ENCODE measurements around the gene EI24.
"Not testable (repeated sequence)": the region's sequence is repeated elsewhere in the genome, so short reads cannot be mapped to it uniquely, and the experiment has no call there.

Gene EI24

GRCh38 chr11:125532668-125533067 is 36.6 kb upstream of the EI24 start:
- no peaks in the 10 kb centered on the region for H3K36me3 ChIP-seq (ENCODE audit: low read length)
- no peak overlapping the region for H3K4me2 ChIP-seq (ENCODE audit: low read depth, low read length, poor library complexity, severe bottlenecking)
- H4K20me1 ChIP-seq (ENCODE audit: low read depth, low read length) = no peaks in the 10 kb centered on the region
- H2AFZ ChIP-seq (ENCODE audit: low read depth, low read length, severe bottlenecking) = no peak overlapping the region
- H3K9me2 ChIP-seq (replicated peaks; ENCODE audit: insufficient read depth, low read length) = no peaks in the 10 kb centered on the region
- TF ChIP-seq, protein P1, sequence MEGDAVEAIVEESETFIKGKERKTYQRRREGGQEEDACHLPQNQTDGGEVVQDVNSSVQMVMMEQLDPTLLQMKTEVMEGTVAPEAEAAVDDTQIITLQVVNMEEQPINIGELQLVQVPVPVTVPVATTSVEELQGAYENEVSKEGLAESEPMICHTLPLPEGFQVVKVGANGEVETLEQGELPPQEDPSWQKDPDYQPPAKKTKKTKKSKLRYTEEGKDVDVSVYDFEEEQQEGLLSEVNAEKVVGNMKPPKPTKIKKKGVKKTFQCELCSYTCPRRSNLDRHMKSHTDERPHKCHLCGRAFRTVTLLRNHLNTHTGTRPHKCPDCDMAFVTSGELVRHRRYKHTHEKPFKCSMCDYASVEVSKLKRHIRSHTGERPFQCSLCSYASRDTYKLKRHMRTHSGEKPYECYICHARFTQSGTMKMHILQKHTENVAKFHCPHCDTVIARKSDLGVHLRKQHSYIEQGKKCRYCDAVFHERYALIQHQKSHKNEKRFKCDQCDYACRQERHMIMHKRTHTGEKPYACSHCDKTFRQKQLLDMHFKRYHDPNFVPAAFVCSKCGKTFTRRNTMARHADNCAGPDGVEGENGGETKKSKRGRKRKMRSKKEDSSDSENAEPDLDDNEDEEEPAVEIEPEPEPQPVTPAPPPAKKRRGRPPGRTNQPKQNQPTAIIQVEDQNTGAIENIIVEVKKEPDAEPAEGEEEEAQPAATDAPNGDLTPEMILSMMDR (IDR thresholded peaks at IDR 0.05; ENCODE audit: insufficient read depth, low read length, poor library complexity, severe bottlenecking) = no peak
- no peak overlapping the region for H3K27ac ChIP-seq (ENCODE audit: low read depth, low read length)
- no peaks in the 10 kb centered on the region for H3K9me3 ChIP-seq (ENCODE audit: insufficient read depth, low read length)
- no peaks in the 10 kb centered on the region for H3K79me2 ChIP-seq (ENCODE audit: insufficient read depth, low read length)
- no peaks in the 10 kb centered on the region for H3K27me3 ChIP-seq (ENCODE audit: low read length)
- H3F3A ChIP-seq (ENCODE audit: insufficient read depth) = no peaks in the 10 kb centered on the region
- H3K4me3 ChIP-seq (ENCODE audit: insufficient read depth, low read length, poor library complexity, severe bottlenecking) = no peak overlapping the region
- H3K9ac ChIP-seq (ENCODE audit: low read length) = no peak overlapping the region

- no peaks in the 10 kb centered on the region for H3K27me3 ChIP-seq (ENCODE audit: low read length)
- H2AFZ ChIP-seq (ENCODE audit: low read depth, low read length, severe bottlenecking) = no peak overlapping the region
- H3K9ac ChIP-seq (ENCODE audit: low read length) = no peak overlapping the region
- H3K79me2 ChIP-seq (ENCODE audit: insufficient read depth, low read length) = no peaks in the 10 kb centered on the region
- TF ChIP-seq, protein P1 (IDR thresholded peaks at IDR 0.05; ENCODE audit: insufficient read depth, low read length, poor library complexity, severe bottlenecking) = no peak
- no peak for TF ChIP-seq EZH2phosphoT487 (conservative IDR thresholded peaks at IDR 0.05; ENCODE audit: low read length)
- no peaks in the 10 kb centered on the region for H3K36me3 ChIP-seq (ENCODE audit: low read length)
- no peaks in the 10 kb centered on the region for H3K9me3 ChIP-seq (ENCODE audit: insufficient read depth, low read length)
- no peak overlapping the region for H3K4me2 ChIP-seq (ENCODE audit: low read depth, low read length, poor library complexity, severe bottlenecking)
- H4K20me1 ChIP-seq (ENCODE audit: low read depth, low read length) = no peaks in the 10 kb centered on the region
- no peak overlapping the region for H3K27ac ChIP-seq (ENCODE audit: low read depth, low read length)
- H3K4me3 ChIP-seq (ENCODE audit: insufficient read depth, low read length, poor library complexity, severe bottlenecking) = no peak overlapping the region
- no peaks in the 10 kb centered on the region for H3K9me2 ChIP-seq (replicated peaks; ENCODE audit: insufficient read depth, low read length)
- H3F3A ChIP-seq (ENCODE audit: insufficient read depth) = no peaks in the 10 kb centered on the region
Observed at GRCh38 chr11:125535585-125535984, 33.7 kb upstream of the EI24 start.

DNA sequence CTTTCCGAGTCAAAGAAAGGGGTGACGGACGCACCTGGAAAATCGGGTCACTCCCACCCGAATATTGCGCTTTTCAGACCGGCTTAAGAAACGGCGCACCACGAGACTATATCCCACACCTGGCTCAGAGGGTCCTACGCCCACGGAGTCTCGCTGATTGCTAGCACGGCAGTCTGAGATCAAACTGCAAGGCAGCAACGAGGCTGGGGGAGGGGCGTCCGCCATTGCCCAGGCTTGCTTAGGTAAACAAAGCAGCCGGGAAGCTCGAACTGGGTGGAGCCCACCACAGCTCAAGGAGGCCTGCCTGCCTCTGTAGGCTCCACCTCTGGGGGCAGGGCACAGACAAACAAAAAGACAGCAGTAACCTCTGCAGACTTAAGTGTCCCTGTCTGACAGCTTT is 32.4 kb upstream of the EI24 start:
- H3F3A ChIP-seq (ENCODE audit: insufficient read depth); H3K9ac ChIP-seq (ENCODE audit: low read length); H3K4me2 ChIP-seq (ENCODE audit: low read depth, low read length, poor library complexity, severe bottlenecking); H3K79me2 ChIP-seq (ENCODE audit: insufficient read depth, low read length); H4K20me1 ChIP-seq (ENCODE audit: low read depth, low read length); H3K27me3 ChIP-seq (ENCODE audit: low read length); H3K4me3 ChIP-seq (ENCODE audit: insufficient read depth, low read length, poor library complexity, severe bottlenecking); H3K36me3 ChIP-seq (ENCODE audit: low read length); H3K9me2 ChIP-seq (replicated peaks; ENCODE audit: insufficient read depth, low read length); H2AFZ ChIP-seq (ENCODE audit: low read depth, low read length, severe bottlenecking); H3K9me3 ChIP-seq (ENCODE audit: insufficient read depth, low read length); H3K27ac ChIP-seq (ENCODE audit: low read depth, low read length): not testable (repeated sequence)

GRCh38 chr11:125542709-125543108 is 26.6 kb upstream of the EI24 start:
- H3K27ac ChIP-seq (ENCODE audit: low read depth, low read length) = no peak overlapping the region
- H2AFZ ChIP-seq (ENCODE audit: low read depth, low read length, severe bottlenecking) = no peak overlapping the region
- no peak for TF ChIP-seq EZH2phosphoT487 (conservative IDR thresholded peaks at IDR 0.05; ENCODE audit: low read length)
- TF ChIP-seq, protein P1 (IDR thresholded peaks at IDR 0.05; ENCODE audit: insufficient read depth, low read length, poor library complexity, severe bottlenecking) = no peak
- no peaks in the 10 kb centered on the region for H3K27me3 ChIP-seq (ENCODE audit: low read length)
- no peaks in the 10 kb centered on the region for H3K9me3 ChIP-seq (ENCODE audit: insufficient read depth, low read length)
- no peaks in the 10 kb centered on the region for H3K36me3 ChIP-seq (ENCODE audit: low read length)
- H3K79me2 ChIP-seq (ENCODE audit: insufficient read depth, low read length) = no peaks in the 10 kb centered on the region
- H3K4me2 ChIP-seq (ENCODE audit: low read depth, low read length, poor library complexity, severe bottlenecking) = no peak overlapping the region
- no peaks in the 10 kb centered on the region for H3K9me2 ChIP-seq (replicated peaks; ENCODE audit: insufficient read depth, low read length)
- no peaks in the 10 kb centered on the region for H3F3A ChIP-seq (ENCODE audit: insufficient read depth)
- H3K9ac ChIP-seq (ENCODE audit: low read length) = no peak overlapping the region
- no peaks in the 10 kb centered on the region for H4K20me1 ChIP-seq (ENCODE audit: low read depth, low read length)
- no peak overlapping the region for H3K4me3 ChIP-seq (ENCODE audit: insufficient read depth, low read length, poor library complexity, severe bottlenecking)
